ES-I3 (cell line): ENCODE results near the gene APOBEC3A.
"Not testable (repeated sequence)": the region's sequence is repeated elsewhere in the genome, so short reads cannot be mapped to it uniquely, and the experiment has no call there.

Experiments
- H3K36me3 ChIP-seq: 2 replicates; pipeline ENCODE4 v1.6.1; 2013; ENCODE audit warnings: mild to moderate bottlenecking, low read length, control low read depth, moderate library complexity; ENCODE audit not compliant: insufficient read depth
- H3K4me1 ChIP-seq: 2 replicates; pipeline ENCODE4 v1.6.1; 2013; ENCODE audit warnings: mild to moderate bottlenecking, control low read depth, low read length; ENCODE audit not compliant: insufficient read depth
- H3K9ac ChIP-seq: 2 replicates; pipeline ENCODE4 v1.6.1; 2013; ENCODE audit warnings: low read depth, mild to moderate bottlenecking, low read length, moderate library complexity
- H3K9me3 ChIP-seq: 2 replicates; pipeline ENCODE4 v1.6.1; 2013; ENCODE audit warnings: mild to moderate bottlenecking, low read length, moderate library complexity; ENCODE audit not compliant: control insufficient read depth, insufficient read depth

Gene APOBEC3A

DNA sequence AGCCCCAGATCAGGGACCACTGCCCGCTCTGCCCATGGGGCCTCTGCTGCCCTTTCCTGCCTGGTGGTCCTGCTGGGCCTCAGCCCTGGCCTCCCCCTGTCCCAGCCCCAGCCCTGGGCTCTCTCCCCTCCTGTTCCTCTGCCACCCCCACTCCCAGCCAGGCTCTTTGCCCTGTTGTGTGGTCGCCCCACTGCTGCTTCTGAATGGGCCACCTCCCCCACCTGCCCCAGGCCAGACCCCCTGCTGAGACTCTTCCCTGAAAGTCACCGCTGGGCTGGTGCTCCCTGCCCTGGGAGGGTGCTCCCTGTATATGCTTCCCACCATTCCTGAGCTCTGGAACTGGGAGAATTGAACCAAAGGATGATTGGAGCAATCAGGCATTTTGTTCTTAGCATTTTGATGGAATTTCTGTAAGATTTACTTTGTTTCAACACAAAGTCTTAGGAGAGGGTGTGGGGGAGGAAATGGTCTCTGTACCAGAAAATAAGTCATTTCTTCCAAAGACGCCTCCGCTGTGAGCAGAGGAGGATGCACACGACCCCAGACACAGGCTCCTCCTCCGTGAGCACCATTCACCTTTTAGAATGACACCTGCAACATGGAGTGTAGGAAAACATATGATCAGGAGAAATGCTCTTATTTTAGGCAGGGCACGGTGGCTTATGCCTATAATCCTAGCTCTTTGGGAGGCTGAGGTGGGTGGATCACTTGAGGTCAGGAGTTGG lies 29.9 kb downstream of the APOBEC3A start:
- H3K9ac ChIP-seq: no peak overlapping the region
- peaks cover 12% of the 10 kb centered on the region for H3K9me3 ChIP-seq
- peaks cover 6% of the 10 kb centered on the region; the same call in 1 of the 2 replicates for H3K4me1 ChIP-seq
- no peaks in the 10 kb centered on the region for H3K36me3 ChIP-seq

DNA sequence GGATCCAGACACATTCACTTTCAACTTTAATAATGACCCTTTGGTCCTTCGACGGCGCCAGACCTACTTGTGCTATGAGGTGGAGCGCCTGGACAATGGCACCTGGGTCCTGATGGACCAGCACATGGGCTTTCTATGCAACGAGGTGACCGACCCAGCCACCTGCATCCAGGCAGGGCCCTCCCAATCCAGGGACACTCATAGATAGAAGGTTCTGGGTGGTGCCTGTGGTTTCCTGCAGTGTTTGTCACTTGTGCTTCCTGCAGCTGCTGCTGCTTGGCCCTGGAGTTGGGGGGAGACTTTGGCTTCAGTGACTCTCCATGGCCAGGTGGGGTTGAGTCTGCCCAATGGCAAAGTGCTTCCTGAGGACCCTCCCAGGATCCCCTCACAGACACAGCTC lies 32.1 kb downstream of the APOBEC3A start:
- no peaks in the 10 kb centered on the region; the same call in 1 of the 2 replicates for H3K9me3 ChIP-seq
- H3K36me3 ChIP-seq: no peaks in the 10 kb centered on the region
- no peak overlapping the region for H3K9ac ChIP-seq
- H3K4me1 ChIP-seq: peaks cover 12% of the 10 kb centered on the region; the same call in 1 of the 2 replicates

GRCh38 chr22:38992871-38993371 lies 35.5 kb downstream of the APOBEC3A start:
- H3K9me3 ChIP-seq, H3K36me3 ChIP-seq, H3K9ac ChIP-seq, H3K4me1 ChIP-seq: not testable (repeated sequence)

GRCh38 chr22:38996105-38996504 lies 38.7 kb downstream of the APOBEC3A start:
- 0 out of 2 replicates have a peak, but pooled peaks cover 2% of the 10 kb centered on the region for H3K9me3 ChIP-seq
- peaks cover 6% of the 10 kb centered on the region; the same call in 1 of the 2 replicates for H3K4me1 ChIP-seq
- no peak overlapping the region for H3K9ac ChIP-seq
- H3K36me3 ChIP-seq: no peaks in the 10 kb centered on the region

DNA sequence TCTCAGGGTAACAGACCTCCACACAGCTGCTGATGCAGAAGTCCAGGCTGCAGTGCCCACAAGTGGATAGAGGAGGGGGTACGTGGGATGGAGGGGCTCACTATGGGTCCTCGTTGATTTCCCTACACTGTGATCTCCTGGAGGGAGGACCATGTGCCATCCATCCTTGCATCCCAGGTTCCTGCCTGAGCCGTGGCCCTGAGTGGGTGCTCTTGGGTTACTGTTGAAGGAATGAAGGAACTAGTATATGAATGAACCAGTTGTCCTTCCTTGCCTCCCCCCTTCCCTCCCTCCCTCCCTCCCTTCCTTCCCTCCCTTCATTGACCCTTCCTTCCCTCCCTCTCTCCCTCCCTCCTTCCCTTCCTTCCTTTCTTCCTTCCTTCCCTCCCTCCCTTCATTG lies 40.1 kb downstream of the APOBEC3A start:
- Histone ChIP-seq H3K4me1 (peaks cover 6% of the 10 kb centered on the region; the same call in 1 of the 2 replicates), H3K36me3 (no peaks in the 10 kb centered on the region), H3K9ac (no peak overlapping the region), H3K9me3 (0 out of 2 replicates have a peak, but pooled peaks cover 2% of the 10 kb centered on the region)

GRCh38 chr22:39003165-39003638 lies 45.8 kb downstream of the APOBEC3A start:
- peaks cover 4% of the 10 kb centered on the region for H3K4me1 ChIP-seq
- no peaks in the 10 kb centered on the region for H3K36me3 ChIP-seq
- no peak overlapping the region for H3K9ac ChIP-seq
- H3K9me3 ChIP-seq: no peaks in the 10 kb centered on the region

DNA sequence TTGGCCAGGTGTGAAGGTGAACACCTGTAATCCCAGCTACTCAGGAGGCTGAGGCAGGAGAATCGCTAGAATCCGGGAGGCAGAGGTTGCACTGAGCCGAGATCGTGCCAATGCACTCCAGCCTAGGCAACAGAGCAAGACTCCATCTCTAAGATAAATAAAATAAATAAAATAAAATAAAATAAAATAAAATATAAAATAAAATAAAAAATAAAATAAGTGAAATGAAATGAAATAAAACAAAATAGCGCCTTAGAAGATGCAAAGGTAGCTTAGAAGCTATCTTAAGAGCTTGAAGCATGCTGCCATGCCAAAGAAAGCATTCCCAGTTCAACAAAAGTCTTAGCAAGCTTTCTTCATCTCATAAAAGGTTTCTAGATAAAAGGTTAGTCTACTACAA lies 49.8 kb downstream of the APOBEC3A start:
- Histone ChIP-seq H3K4me1 (peaks cover 4% of the 10 kb centered on the region), H3K9ac (no peak overlapping the region), H3K36me3 (no peaks in the 10 kb centered on the region), H3K9me3 (no peaks in the 10 kb centered on the region)

GRCh38 chr22:39008271-39008850 lies 51.0 kb downstream of the APOBEC3A start:
- H3K9me3 ChIP-seq, H3K36me3 ChIP-seq, H3K4me1 ChIP-seq, H3K9ac ChIP-seq: not testable (repeated sequence)

GRCh38 chr22:39010946-39011345 lies 53.5 kb downstream of the APOBEC3A start:
- H3K36me3 ChIP-seq: no peaks in the 10 kb centered on the region
- H3K9ac ChIP-seq: no peak overlapping the region
- H3K4me1 ChIP-seq: peaks cover 14% of the 10 kb centered on the region
- no peaks in the 10 kb centered on the region for H3K9me3 ChIP-seq
